ENCODE measurements around the gene GDF9.

Gene GDF9

DNA sequence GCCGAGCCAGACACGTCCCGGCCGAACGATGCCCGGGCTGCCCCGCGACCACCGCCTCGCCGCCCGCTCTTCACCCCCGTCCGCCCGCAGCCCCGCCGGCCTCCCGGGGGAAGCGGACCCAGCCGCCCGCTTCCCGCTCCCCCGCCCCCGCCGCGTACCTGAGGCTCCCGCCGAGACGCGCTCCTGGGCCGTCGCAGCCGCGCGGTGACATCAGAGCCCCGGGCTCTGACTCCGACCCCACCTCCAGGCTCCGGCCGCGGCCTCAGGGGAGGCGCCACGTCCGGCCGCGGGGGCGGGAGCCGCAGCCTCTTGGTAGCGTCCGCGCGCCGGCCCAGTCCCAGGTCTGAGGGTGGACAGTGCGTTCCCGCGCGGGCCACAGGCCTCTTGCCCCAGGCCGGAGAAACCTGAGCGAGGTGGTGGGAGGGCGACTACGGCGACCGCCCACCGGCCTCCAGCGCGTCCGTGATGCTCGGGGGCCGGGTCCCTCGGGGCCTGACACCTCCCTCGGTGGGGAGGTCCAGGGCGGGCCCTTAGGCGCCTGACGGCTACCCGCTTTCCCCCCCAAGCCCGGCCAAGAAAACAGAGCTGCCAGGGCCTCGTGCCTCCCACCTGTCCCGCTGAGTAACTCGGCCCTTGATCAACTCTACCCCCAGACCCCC, 35.7 kb downstream of the GDF9 start, which contains the start of gene SHROOM1:
Gene SHROOM1, minus strand, starts transcription at position 212 of the 659 bp plus-strand sequence. CDS start 4,507 bp downstream, outside the sequence.
- CTCF ChIA-PET, result interaction anchor here (0.6 to 4.5 kb wide), 2 partner anchors 10 to 53 kb away, joined by 3 to 21 read pairs; no protein-coding TSS in a partner anchor
- TF ChIP-seq SUZ12 (IDR thresholded peaks at IDR 0.05) (no peak), SP1 (IDR thresholded peaks at IDR 0.05) (no peak), CTBP1 (IDR thresholded peaks at IDR 0.05; ENCODE audit: borderline replicate concordance) (no peak), FOXM1 (IDR thresholded peaks at IDR 0.05; ENCODE audit: borderline replicate concordance) (no peak), ELF4 (IDR thresholded peaks at IDR 0.05) (no peak), FOXA1 (IDR thresholded peaks at IDR 0.05) (no peak), BHLHE40 (IDR thresholded peaks at IDR 0.05; ENCODE audit: borderline replicate concordance) (no peak), ARNT (IDR thresholded peaks at IDR 0.05) (no peak; the same call in 1 of the 2 replicates), NFRKB (IDR thresholded peaks at IDR 0.05) (no peak), L3MBTL2 (conservative IDR thresholded peaks at IDR 0.05) (no peak; the same call in 1 of the 2 replicates), TARDBP (IDR thresholded peaks at IDR 0.05) (no peak), ZNF384 (IDR thresholded peaks at IDR 0.05) (no peak), FOXK2 (IDR thresholded peaks at IDR 0.05) (no peak)
- TF ChIP-seq, protein P1, sequence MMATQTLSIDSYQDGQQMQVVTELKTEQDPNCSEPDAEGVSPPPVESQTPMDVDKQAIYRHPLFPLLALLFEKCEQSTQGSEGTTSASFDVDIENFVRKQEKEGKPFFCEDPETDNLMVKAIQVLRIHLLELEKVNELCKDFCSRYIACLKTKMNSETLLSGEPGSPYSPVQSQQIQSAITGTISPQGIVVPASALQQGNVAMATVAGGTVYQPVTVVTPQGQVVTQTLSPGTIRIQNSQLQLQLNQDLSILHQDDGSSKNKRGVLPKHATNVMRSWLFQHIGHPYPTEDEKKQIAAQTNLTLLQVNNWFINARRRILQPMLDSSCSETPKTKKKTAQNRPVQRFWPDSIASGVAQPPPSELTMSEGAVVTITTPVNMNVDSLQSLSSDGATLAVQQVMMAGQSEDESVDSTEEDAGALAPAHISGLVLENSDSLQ (IDR thresholded peaks at IDR 0.05), result no peak
- POLR2A ChIA-PET, result interaction anchor here (0.7 to 4.2 kb wide), 12 partner anchors 10 to 93 kb away, joined by 3 to 29 read pairs (median 4); partner anchors contain the start of genes GDF9, KIF3A and UQCRQ
- peak; percentile 56 for DNase-seq (ENCODE audit: extremely low spot score)

DNA sequence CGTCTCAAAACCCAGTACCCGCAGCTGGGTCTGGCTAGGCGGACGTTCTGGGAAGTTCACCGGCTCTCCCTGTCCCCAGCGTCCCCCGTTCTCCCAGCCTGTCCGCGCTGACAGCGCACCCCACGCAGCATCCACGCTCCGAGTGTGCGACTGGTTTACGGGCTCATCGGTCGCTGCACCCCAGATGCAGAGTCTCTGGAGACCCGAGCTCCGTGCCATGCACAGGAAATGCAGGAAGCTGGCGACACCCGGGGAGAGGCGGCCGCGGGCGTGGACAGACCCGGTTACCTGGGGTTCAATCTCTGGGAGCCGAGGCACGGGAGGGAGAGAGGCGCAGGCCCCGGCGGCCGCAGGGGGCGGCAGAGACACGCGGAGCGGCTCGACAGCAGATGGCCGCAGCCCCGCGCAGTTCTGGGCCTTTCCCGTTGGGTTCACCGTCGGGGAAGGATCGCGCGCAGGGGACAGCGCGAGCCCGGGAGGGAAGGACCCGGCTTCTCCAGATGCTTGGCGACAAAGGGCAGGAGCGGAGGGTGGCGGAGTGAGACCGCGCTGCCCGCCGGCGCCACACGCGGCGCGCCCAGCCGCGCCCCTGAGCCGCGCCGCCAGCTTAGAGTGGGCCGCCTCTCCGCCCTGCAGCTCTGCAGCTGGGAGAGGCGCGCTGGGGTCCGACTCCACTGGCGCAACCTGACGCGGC, 36.4 kb downstream of the GDF9 start:
- DNase-seq (ENCODE audit: extremely low spot score), result peak; percentile 87
- POLR2A ChIA-PET, result interaction anchor here (0.6 to 4.2 kb wide), 7 partner anchors 9 to 222 kb away, joined by 3 to 29 read pairs (median 3); partner anchors contain the start of genes GDF9, HSPA4 and UQCRQ
- CTCF ChIA-PET, result interaction anchor here (0.6 to 4.5 kb wide), 7 partner anchors 10 to 97 kb away, joined by 3 to 21 read pairs (median 3); partner anchors contain the start of genes GDF9 and UQCRQ
- TF ChIP-seq L3MBTL2 (conservative IDR thresholded peaks at IDR 0.05) (peak; percentile 61; the same call in 1 of the 2 replicates), CTBP1 (IDR thresholded peaks at IDR 0.05; ENCODE audit: borderline replicate concordance) (no peak)
- TF ChIP-seq, protein P1 (IDR thresholded peaks at IDR 0.05), result no peak

DNA sequence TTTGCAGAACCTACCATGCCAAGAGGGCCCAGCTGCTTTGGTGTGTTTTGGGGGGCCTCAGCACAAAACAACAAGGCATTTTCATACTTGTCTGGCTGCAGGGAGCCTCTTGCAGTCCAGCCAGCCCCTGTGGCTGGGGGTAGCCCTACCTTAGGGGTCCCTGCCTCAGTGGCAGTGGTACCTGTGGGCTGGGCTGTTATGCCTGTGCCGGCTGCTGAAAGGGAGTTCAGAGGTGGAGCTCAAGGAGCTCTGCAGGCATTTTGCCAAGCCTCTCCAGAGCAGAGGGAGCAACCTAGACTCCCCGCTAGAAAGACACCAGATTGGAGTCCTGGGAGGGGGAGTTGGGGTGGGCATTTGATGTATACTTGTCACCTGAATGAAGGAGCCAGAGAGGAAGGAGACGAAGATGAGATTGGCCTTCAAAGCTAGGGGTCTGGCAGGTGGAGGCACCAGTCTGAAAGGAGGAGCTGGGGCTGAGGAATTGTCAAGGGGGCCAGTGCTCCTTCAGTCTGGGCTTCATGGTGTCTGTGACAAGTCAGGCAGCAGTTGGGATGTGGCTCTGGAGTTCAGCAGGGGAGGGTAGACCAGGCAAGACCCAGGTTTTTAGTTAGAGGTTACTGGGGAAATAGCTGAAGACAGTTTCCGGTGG, 37.3 kb downstream of the GDF9 start:
- CTCF ChIA-PET, result interaction anchor here (0.8 to 4.5 kb wide), 8 partner anchors 9 to 100 kb away, joined by 3 to 21 read pairs (median 3); partner anchors contain the start of genes GDF9 and UQCRQ
- no peak for DNase-seq (ENCODE audit: extremely low spot score)
- TF ChIP-seq, protein P1 (IDR thresholded peaks at IDR 0.05), result no peak
- TF ChIP-seq HDGF (IDR thresholded peaks at IDR 0.05; ENCODE audit: borderline replicate concordance) (no peak), FOXM1 (IDR thresholded peaks at IDR 0.05; ENCODE audit: borderline replicate concordance) (no peak), TARDBP (IDR thresholded peaks at IDR 0.05) (no peak), CTBP1 (IDR thresholded peaks at IDR 0.05; ENCODE audit: borderline replicate concordance) (no peak), ELF4 (IDR thresholded peaks at IDR 0.05) (no peak), SP1 (IDR thresholded peaks at IDR 0.05) (no peak), L3MBTL2 (conservative IDR thresholded peaks at IDR 0.05) (no peak), BHLHE40 (IDR thresholded peaks at IDR 0.05; ENCODE audit: borderline replicate concordance) (no peak), NFRKB (IDR thresholded peaks at IDR 0.05) (no peak), FOXK2 (IDR thresholded peaks at IDR 0.05) (no peak), FOXA1 (IDR thresholded peaks at IDR 0.05) (no peak), ZNF384 (IDR thresholded peaks at IDR 0.05) (no peak), ARNT (IDR thresholded peaks at IDR 0.05) (no peak), LEF1 (IDR thresholded peaks at IDR 0.05; ENCODE audit: borderline replicate concordance) (no peak), SUZ12 (IDR thresholded peaks at IDR 0.05) (no peak)
- POLR2A ChIA-PET, result interaction anchor here (0.6 to 4.2 kb wide), 7 partner anchors 8 to 535 kb away, joined by 3 to 29 read pairs (median 3); partner anchors contain the start of genes GDF9, HSPA4, SLC22A4 and UQCRQ

DNA sequence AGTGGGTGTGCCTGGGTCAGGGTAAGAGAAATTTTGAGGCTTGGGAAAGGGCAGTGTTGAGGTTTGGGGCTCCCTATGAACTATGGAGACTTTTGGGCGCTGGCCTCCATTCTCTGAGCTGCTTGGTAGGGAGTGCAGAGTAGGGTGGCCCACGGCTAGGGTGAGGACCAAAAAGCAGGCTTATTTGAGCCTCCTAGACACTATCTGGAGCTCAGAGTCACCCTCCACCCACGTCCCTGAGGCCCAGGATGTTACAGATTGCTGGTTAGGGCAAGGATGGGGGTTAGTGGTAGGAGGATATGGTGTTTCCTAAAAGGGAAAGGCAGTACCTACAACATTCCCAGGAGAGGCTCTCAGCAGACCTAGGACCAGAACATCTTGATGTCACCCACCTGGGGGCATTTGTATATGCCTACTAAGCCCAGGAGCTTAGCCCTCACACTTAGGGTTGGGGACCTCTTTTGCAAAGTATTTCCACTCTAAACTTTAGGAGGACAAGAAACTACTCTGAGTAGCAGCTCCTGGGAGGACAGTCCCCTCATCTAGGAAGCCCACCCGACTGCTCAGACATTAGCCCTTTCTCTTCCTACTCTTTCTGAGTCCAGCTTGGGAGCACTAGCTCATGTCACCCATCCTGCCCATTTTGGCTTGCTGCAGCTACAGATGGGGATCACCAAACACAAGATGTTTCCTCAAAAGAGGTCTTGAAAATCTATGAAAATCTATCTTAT, 38.2 kb downstream of the GDF9 start:
- TF ChIP-seq LEF1 (IDR thresholded peaks at IDR 0.05; ENCODE audit: borderline replicate concordance) (no peak), BHLHE40 (IDR thresholded peaks at IDR 0.05; ENCODE audit: borderline replicate concordance) (no peak), ELF4 (IDR thresholded peaks at IDR 0.05) (no peak), CTBP1 (IDR thresholded peaks at IDR 0.05; ENCODE audit: borderline replicate concordance) (no peak), SUZ12 (IDR thresholded peaks at IDR 0.05) (no peak)
- TF ChIP-seq, protein P1 (IDR thresholded peaks at IDR 0.05), result no peak
- DNase-seq (ENCODE audit: extremely low spot score), result no peak
- ChIA-PET CTCF (interaction anchor here (0.9 to 1.2 kb wide), 3 partner anchors 8 to 300 kb away, joined by 3 to 11 read pairs (median 3); no protein-coding TSS in a partner anchor), POLR2A (interaction anchor here (1.3 to 1.4 kb wide), 3 partner anchors 13 to 534 kb away, joined by 3 to 4 read pairs (median 4); partner anchors contain the start of genes GDF9, SLC22A4 and UQCRQ)
